ENCODE data around the gene NDST4.

The NDST4 gene

GRCh38 chr4:114900934-114901333 lies 212.5 kb downstream of the NDST4 start:
- H3K9me3 ChIP-seq (ENCODE audit: control insufficient read depth in 1 of 2, low read length in 2 of 2), result no peaks in the 10 kb centered on the region

DNA sequence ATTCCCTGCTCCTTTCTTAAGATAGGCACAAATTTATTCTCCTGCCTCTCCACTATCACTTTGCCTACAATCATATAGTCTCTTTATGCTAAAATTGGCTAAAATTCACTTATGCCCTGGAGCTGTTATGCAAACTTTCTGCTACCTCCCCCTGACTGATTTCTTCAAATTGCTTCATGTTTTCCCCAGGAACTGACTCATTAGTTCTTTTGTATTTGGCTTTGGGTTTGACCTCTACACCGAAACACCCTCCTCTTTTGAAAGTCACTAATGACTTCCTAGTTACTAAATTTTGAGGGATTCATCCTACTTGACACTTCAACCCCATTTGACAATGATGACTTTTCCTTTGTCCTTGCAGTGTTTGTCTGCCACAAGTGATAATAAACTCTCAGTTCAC lies 222.6 kb downstream of the NDST4 start:
- Histone ChIP-seq H3K36me3 (ENCODE audit: control insufficient read depth in 1 of 2, insufficient read depth in 2 of 2, low read length in 2 of 2) (no peaks in the 10 kb centered on the region), H3K4me1 (ENCODE audit: control insufficient read depth in 1 of 2, insufficient read depth in 2 of 2, low read length in 2 of 2) (no peaks in the 10 kb centered on the region), H3K4me3 (ENCODE audit: low read depth in 1 of 2, low read length in 2 of 2) (no peak overlapping the region), H3K9me3 (ENCODE audit: control insufficient read depth in 1 of 2, low read length in 2 of 2) (no peaks in the 10 kb centered on the region), H3K27ac (ENCODE audit: low read length) (no peak overlapping the region), H3K27me3 (ENCODE audit: low read depth, low read length) (no peaks in the 10 kb centered on the region)

More at GRCh38 chr4:114900934-114901333, 212.5 kb downstream of the NDST4 start:
- Histone ChIP-seq H3K27ac (ENCODE audit: low read length) (no peak overlapping the region), H3K4me1 (ENCODE audit: control insufficient read depth in 1 of 2, insufficient read depth in 2 of 2, low read length in 2 of 2) (no peaks in the 10 kb centered on the region), H3K36me3 (ENCODE audit: control insufficient read depth in 1 of 2, insufficient read depth in 2 of 2, low read length in 2 of 2) (no peaks in the 10 kb centered on the region), H3K4me3 (ENCODE audit: low read depth in 1 of 2, low read length in 2 of 2) (no peak overlapping the region), H3K27me3 (ENCODE audit: low read depth, low read length) (no peaks in the 10 kb centered on the region)

DNA sequence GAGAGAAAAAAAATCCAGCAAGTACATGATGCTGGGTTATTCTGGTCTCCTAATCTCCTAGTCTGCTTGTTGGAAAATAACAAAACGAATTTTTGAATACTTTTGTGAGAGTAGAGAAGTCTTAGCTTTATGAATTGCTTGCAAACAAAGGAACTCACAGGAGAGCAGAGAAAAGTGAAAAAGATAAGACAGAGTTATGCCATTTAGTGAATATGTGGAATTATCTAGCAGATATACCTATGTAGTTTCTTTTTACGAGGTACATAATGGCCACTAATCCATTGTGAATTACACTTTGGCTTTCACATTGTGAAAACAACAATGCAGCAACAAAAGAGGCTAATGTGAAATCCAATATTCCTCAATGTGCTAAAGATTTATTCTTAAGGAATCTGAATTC lies 226.7 kb downstream of the NDST4 start:
- H3K9me3 ChIP-seq (ENCODE audit: control insufficient read depth in 1 of 2, low read length in 2 of 2), result no peaks in the 10 kb centered on the region
- H3K4me3 ChIP-seq (ENCODE audit: low read depth in 1 of 2, low read length in 2 of 2), result no peak overlapping the region
- H3K27me3 ChIP-seq (ENCODE audit: low read depth, low read length), result no peaks in the 10 kb centered on the region
- no peaks in the 10 kb centered on the region for H3K36me3 ChIP-seq (ENCODE audit: control insufficient read depth in 1 of 2, insufficient read depth in 2 of 2, low read length in 2 of 2)
- no peaks in the 10 kb centered on the region for H3K4me1 ChIP-seq (ENCODE audit: control insufficient read depth in 1 of 2, insufficient read depth in 2 of 2, low read length in 2 of 2)
- H3K27ac ChIP-seq (ENCODE audit: low read length), result no peak overlapping the region

DNA sequence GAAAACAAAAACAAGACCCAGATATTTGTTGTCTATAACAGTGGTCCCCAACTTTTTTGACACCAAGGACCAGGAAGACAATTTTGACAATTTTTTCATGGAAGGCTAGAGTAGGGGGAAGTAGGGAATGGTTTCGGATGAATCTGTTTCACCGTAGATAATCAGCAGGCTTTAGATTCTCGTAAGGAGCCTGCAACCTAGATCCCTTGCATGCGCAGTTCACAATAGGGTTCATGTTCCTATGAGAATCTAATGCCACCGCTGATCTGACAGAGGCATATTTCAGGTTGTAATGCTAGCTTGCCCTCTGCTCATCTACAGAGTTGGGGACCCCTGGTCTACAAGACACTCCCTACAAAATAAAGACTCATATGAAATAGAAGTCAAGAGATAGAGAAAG lies 229.8 kb downstream of the NDST4 start:
- H3K36me3 ChIP-seq (ENCODE audit: control insufficient read depth in 1 of 2, insufficient read depth in 2 of 2, low read length in 2 of 2), result no peaks in the 10 kb centered on the region
- no peaks in the 10 kb centered on the region for H3K9me3 ChIP-seq (ENCODE audit: control insufficient read depth in 1 of 2, low read length in 2 of 2)
- H3K27ac ChIP-seq (ENCODE audit: low read length), result no peak overlapping the region
- H3K4me1 ChIP-seq (ENCODE audit: control insufficient read depth in 1 of 2, insufficient read depth in 2 of 2, low read length in 2 of 2), result no peaks in the 10 kb centered on the region
- H3K27me3 ChIP-seq (ENCODE audit: low read depth, low read length), result no peaks in the 10 kb centered on the region
- no peak overlapping the region for H3K4me3 ChIP-seq (ENCODE audit: low read depth in 1 of 2, low read length in 2 of 2)

DNA sequence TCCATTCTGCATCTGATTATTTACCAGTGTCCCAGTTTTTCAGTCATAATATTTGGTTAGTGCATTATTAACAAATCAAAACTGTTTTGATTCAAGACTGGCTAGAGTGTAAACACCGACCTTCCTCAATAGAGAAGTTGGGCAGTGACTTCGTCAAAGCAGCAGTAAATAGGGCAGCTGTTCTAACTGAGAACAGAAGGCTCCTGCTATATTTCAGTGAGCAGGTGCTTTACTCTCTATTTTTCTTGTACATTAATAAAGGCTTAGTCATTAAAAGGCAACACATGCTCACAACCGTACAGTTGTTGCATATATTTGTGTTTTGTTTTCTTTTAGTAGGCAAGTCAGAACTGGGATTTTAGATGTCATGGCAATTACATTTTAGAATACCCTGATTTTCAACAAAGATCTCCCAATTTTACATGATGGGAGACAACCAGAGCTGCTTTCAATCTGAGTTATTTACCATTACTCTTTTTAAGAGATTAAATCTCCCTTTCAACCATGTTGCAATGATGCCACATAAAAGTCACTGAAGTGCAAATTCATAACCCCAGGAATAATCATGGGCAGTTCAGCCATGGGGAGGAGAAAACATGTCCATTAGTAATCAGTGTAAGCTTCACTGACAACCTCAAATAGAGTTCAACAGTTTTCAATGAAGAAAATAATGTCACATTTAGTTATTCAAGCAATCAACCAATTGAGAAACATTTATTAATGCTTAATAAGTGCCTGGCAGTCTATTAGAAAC lies 233.3 kb downstream of the NDST4 start:
- Histone ChIP-seq H3K4me1 (ENCODE audit: control insufficient read depth in 1 of 2, insufficient read depth in 2 of 2, low read length in 2 of 2) (no peaks in the 10 kb centered on the region), H3K36me3 (ENCODE audit: control insufficient read depth in 1 of 2, insufficient read depth in 2 of 2, low read length in 2 of 2) (no peaks in the 10 kb centered on the region), H3K27me3 (ENCODE audit: low read depth, low read length) (no peaks in the 10 kb centered on the region), H3K9me3 (ENCODE audit: control insufficient read depth in 1 of 2, low read length in 2 of 2) (no peaks in the 10 kb centered on the region), H3K27ac (ENCODE audit: low read length) (no peak overlapping the region), H3K4me3 (ENCODE audit: low read depth in 1 of 2, low read length in 2 of 2) (no peak overlapping the region)

GRCh38 chr4:114875630-114876029 lies 237.8 kb downstream of the NDST4 start:
- H3K27me3 ChIP-seq (ENCODE audit: low read depth, low read length), result no peaks in the 10 kb centered on the region
- no peaks in the 10 kb centered on the region for H3K9me3 ChIP-seq (ENCODE audit: control insufficient read depth in 1 of 2, low read length in 2 of 2)
- H3K4me3 ChIP-seq (ENCODE audit: low read depth in 1 of 2, low read length in 2 of 2), result no peak overlapping the region
- H3K36me3 ChIP-seq (ENCODE audit: control insufficient read depth in 1 of 2, insufficient read depth in 2 of 2, low read length in 2 of 2), result no peaks in the 10 kb centered on the region
- H3K27ac ChIP-seq (ENCODE audit: low read length), result no peak overlapping the region
- no peaks in the 10 kb centered on the region for H3K4me1 ChIP-seq (ENCODE audit: control insufficient read depth in 1 of 2, insufficient read depth in 2 of 2, low read length in 2 of 2)

DNA sequence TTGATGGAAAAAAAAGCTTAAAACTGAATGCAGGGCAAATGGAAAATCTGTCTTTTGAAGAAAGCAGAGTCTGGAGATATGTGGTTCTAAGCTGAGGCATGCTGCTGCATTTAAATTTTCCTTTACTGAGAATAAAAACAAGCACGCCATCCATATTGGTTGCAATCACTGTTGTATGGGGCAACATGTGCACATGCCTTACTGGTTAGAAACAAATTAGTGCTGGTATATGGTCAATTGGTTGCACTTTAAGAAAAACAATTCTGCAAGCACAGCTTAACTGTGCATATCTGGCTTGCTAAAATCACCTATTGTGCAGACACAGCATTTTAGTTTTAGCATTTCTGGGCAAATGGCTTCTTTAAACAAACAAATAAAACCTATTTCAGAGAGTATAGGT lies 239.1 kb downstream of the NDST4 start:
- H3K4me3 ChIP-seq (ENCODE audit: low read depth in 1 of 2, low read length in 2 of 2), result no peak overlapping the region
- no peaks in the 10 kb centered on the region for H3K27me3 ChIP-seq (ENCODE audit: low read depth, low read length)
- H3K27ac ChIP-seq (ENCODE audit: low read length), result no peak overlapping the region
- H3K9me3 ChIP-seq (ENCODE audit: control insufficient read depth in 1 of 2, low read length in 2 of 2), result no peaks in the 10 kb centered on the region
- no peaks in the 10 kb centered on the region for H3K36me3 ChIP-seq (ENCODE audit: control insufficient read depth in 1 of 2, insufficient read depth in 2 of 2, low read length in 2 of 2)
- H3K4me1 ChIP-seq (ENCODE audit: control insufficient read depth in 1 of 2, insufficient read depth in 2 of 2, low read length in 2 of 2), result no peaks in the 10 kb centered on the region

DNA sequence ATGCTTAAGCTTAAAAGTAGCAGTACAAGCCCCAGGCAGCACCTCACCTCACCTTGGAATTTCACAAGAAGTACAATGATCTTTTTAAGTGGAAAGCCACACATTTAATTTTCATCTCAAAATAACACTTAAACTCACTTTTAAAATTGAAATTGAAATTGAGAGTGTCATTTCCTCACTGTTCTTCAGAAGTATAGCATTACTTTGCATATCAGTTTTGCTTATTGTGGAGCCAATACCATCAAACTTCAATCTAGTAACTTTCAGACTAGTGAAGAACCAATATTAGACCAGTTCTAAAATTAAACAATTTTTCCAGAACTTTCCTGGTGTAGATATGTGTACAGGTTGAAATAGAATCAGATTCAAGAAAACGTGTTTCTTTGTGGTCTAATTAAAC lies 242.4 kb downstream of the NDST4 start:
- H3K27ac ChIP-seq (ENCODE audit: low read length), result no peak overlapping the region
- H3K4me1 ChIP-seq (ENCODE audit: control insufficient read depth in 1 of 2, insufficient read depth in 2 of 2, low read length in 2 of 2), result no peaks in the 10 kb centered on the region

GRCh38 chr4:114866901-114867670 lies 246.3 kb downstream of the NDST4 start:
- no peaks in the 10 kb centered on the region for H3K27me3 ChIP-seq (ENCODE audit: low read depth, low read length)
- no peaks in the 10 kb centered on the region for H3K9me3 ChIP-seq (ENCODE audit: control insufficient read depth in 1 of 2, low read length in 2 of 2)
- H3K36me3 ChIP-seq (ENCODE audit: control insufficient read depth in 1 of 2, insufficient read depth in 2 of 2, low read length in 2 of 2), result no peaks in the 10 kb centered on the region
- no peak overlapping the region for H3K27ac ChIP-seq (ENCODE audit: low read length)
- H3K4me1 ChIP-seq (ENCODE audit: control insufficient read depth in 1 of 2, insufficient read depth in 2 of 2, low read length in 2 of 2), result no peaks in the 10 kb centered on the region
- no peak overlapping the region for H3K4me3 ChIP-seq (ENCODE audit: low read depth in 1 of 2, low read length in 2 of 2)

More for the DNA sequence above, 242.4 kb downstream of the NDST4 start:
- no peaks in the 10 kb centered on the region for H3K36me3 ChIP-seq (ENCODE audit: control insufficient read depth in 1 of 2, insufficient read depth in 2 of 2, low read length in 2 of 2)
- no peaks in the 10 kb centered on the region for H3K27me3 ChIP-seq (ENCODE audit: low read depth, low read length)
- no peaks in the 10 kb centered on the region for H3K9me3 ChIP-seq (ENCODE audit: control insufficient read depth in 1 of 2, low read length in 2 of 2)
- no peak overlapping the region for H3K4me3 ChIP-seq (ENCODE audit: low read depth in 1 of 2, low read length in 2 of 2)

- Histone ChIP-seq H3K27me3 (ENCODE audit: low read depth, low read length) (no peaks in the 10 kb centered on the region), H3K27ac (ENCODE audit: low read length) (no peak overlapping the region), H3K9me3 (ENCODE audit: control insufficient read depth in 1 of 2, low read length in 2 of 2) (no peaks in the 10 kb centered on the region), H3K4me3 (ENCODE audit: low read depth in 1 of 2, low read length in 2 of 2) (no peak overlapping the region), H3K4me1 (ENCODE audit: control insufficient read depth in 1 of 2, insufficient read depth in 2 of 2, low read length in 2 of 2) (no peaks in the 10 kb centered on the region), H3K36me3 (ENCODE audit: control insufficient read depth in 1 of 2, insufficient read depth in 2 of 2, low read length in 2 of 2) (no peaks in the 10 kb centered on the region)
These were observed 249.4 kb downstream of the NDST4 start for GRCh38 chr4:114864060-114864459.

GRCh38 chr4:114860786-114861185 lies 252.6 kb downstream of the NDST4 start:
- Histone ChIP-seq H3K9me3 (ENCODE audit: control insufficient read depth in 1 of 2, low read length in 2 of 2) (no peaks in the 10 kb centered on the region), H3K36me3 (ENCODE audit: control insufficient read depth in 1 of 2, insufficient read depth in 2 of 2, low read length in 2 of 2) (no peaks in the 10 kb centered on the region), H3K4me1 (ENCODE audit: control insufficient read depth in 1 of 2, insufficient read depth in 2 of 2, low read length in 2 of 2) (no peaks in the 10 kb centered on the region), H3K4me3 (ENCODE audit: low read depth in 1 of 2, low read length in 2 of 2) (no peak overlapping the region), H3K27me3 (ENCODE audit: low read depth, low read length) (no peaks in the 10 kb centered on the region), H3K27ac (ENCODE audit: low read length) (no peak overlapping the region)

Measured in muscle layer of duodenum (tissue), 2 donors.